GM13976 (cell line): Measurements from ENCODE around the gene TIMM23.

Experiments used
- DNase-seq: peaks from one replicate; pipeline ENCODE4 v3.0.0; 2012; ENCODE audit warnings: low spot score
- in situ Hi-C: fragments of 300-500 bp; cut with MboI; formaldehyde crosslinking; loops from one replicate; pipeline ENCODE4 v1.12.0; 2022; ENCODE audit warnings: low sequenced_read_pairs, mixed read lengths, inconsistent platforms; ENCODE audit not compliant: unreplicated experiment
- TF ChIP-seq, protein P1 (sequence below): IDR thresholded peaks from 2 replicates; pipeline ENCODE4 v1.5.1; 2012; ENCODE audit warnings: borderline replicate concordance, mild to moderate bottlenecking; ENCODE audit not compliant: insufficient read depth; ENCODE audit errors: extremely low read depth, missing control alignments, control extremely low read depth

Gene TIMM23

DNA sequence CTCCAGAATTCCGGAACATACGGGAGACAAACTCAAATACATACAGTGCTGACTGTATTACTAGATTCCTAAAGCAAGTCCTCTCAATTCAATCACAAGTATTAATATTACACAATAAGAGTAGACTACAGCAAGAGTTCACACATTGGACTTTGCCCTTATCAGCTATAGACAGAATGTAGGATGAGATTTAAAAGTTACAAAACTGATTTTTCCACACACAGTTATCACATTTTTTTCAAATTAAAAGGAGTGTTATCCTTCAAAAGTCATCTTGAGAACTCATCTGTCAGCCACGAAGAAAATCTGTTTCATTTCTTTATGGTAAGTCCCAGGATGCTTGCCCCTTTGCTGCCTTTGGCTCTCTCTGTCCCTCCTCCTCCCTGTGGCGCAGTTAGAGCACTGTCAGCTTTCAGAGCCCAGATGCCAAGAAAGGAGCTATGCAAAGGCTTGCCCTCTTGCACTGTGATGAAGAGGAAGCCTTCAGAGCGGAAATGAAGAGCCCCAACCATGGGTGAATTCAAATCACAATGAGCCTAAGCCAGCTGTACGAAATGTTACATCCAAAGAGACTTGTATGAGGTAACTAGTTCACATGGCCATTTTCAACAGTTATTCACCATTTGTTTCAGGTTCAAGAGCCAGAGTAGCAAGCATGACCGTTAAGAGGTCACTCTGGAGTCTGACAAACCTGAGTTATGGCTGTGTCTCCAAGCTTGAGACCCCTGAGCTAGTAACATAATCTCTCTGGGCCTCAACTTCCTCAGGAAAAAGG is 47.5 kb downstream of the TIMM23 start:
- TF ChIP-seq, protein P1, sequence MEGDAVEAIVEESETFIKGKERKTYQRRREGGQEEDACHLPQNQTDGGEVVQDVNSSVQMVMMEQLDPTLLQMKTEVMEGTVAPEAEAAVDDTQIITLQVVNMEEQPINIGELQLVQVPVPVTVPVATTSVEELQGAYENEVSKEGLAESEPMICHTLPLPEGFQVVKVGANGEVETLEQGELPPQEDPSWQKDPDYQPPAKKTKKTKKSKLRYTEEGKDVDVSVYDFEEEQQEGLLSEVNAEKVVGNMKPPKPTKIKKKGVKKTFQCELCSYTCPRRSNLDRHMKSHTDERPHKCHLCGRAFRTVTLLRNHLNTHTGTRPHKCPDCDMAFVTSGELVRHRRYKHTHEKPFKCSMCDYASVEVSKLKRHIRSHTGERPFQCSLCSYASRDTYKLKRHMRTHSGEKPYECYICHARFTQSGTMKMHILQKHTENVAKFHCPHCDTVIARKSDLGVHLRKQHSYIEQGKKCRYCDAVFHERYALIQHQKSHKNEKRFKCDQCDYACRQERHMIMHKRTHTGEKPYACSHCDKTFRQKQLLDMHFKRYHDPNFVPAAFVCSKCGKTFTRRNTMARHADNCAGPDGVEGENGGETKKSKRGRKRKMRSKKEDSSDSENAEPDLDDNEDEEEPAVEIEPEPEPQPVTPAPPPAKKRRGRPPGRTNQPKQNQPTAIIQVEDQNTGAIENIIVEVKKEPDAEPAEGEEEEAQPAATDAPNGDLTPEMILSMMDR, result no peak
- in situ Hi-C loops, result no loop called here
- no peak for DNase-seq

DNA sequence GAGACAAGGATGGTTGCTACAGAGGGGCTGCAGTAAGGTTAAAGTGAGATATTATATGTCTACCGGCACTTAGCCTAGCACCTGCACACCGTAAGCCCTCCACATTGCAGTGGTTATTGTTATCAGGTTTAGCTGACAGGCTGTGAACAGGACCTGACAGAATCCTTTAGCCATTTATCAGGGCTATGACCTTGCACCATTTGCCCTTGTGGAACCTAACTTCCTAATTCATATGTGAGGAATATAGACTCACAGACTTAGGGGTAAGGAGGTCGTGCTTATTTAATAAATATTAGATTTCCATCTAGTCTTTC is 48.0 kb downstream of the TIMM23 start:
- no peak for DNase-seq
- TF ChIP-seq, protein P1, result no peak
- in situ Hi-C loops, result no loop called here

DNA sequence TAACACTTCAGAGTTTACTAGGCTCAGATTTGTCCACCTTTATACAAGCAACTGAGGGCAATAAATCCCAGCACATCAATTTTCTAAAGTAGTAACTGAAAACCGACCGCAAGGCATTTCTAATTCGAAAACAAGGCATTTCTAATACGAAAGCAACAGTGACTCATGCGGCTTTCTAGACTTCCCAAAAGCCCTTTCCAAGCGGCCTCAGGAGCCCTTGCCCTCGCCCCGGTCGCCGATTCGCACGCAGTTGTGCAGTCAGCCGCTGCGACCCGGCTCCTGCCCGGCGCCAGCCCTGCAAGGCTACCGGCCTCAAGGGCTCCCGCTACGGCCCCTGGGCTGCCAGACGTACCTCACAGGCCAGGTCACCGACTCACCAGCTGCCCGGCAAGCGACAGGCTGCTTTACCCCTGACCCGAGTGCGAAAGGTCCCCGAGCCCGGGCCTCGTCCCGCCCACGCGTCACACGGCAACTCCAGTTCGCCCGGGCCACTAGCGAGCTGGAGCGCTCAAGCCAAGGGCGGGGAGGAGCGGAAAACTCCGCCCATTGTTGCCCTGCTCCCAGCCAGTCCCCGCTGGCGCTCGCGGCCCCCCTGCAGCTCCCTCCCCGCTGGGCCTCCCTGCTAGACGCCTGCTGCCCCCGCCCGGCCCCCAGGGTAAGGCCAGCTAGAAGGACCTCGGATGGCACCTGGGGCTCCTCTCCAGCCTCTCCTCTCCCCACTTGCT is 50.9 kb downstream of the TIMM23 start:
- TF ChIP-seq, protein P1, result peak; percentile 49
- in situ Hi-C loops, result no loop called here
- peak; percentile 92 for DNase-seq

DNA sequence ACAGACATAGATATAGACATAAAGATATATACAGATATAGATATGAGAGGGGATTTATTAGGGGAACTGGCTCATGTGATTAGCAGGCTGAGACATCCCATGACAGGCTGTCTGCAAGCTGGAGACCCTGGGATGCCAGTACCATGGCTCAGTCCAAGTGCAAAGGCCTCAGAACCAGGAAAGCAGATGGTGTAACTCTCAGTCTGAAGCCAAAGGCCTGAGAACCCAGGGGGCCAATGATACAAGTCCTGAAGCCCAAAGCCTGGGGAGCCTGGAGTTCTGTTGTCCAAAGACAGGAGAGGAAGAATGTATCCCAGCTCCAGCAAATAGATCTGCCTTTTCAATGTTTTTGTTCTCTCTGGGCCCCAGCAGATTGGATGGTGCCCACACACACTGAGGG is 52.7 kb downstream of the TIMM23 start:
- TF ChIP-seq, protein P1, result no peak
- no peak for DNase-seq
- in situ Hi-C loops, result no loop called here

DNA sequence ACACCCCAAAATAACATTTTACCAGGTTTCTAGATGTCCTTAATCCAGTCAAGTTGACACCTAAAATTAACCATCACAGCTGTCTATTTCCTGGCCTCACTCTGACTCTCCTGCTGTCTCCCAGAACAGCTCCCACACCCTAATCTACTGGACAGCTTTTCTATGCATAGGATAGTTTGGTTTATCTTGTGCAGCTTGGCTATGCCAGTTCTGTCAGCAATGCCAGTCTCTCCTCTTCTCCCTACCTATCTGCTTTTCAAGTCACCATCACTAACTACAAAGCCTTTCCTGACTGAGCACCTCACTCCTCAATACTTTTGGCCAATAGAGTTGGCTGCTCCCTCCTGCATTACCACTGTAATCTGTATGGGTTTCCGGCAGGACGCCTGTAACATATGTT is 53.1 kb downstream of the TIMM23 start:
- TF ChIP-seq, protein P1, result no peak
- no peak for DNase-seq
- in situ Hi-C loops, result no loop called here

DNA sequence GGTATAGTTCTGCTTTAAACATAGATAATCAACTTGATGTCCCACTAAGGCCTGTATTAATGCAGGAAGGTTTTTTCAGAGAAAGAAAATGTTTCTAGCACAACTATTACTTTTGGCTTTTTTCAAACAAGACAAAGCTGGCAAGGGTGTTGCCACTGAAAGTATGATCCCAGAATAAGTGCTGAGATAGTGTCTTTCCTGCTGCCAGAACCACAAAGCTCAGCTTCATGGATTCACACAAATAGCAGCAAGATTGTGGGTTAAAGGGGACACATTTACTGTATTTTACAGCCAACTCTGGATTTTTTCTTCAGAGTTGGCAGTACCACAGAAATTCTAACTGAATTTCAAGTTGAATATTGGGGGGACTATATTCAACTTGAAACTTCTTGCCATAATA is 53.8 kb downstream of the TIMM23 start:
- TF ChIP-seq, protein P1, result no peak
- in situ Hi-C loops, result no loop called here
- DNase-seq, result no peak
